KG1 (cell line): ENCODE data around the gene TMEFF1.
"Not testable (repeated sequence)": the region's sequence is repeated elsewhere in the genome, so short reads cannot be mapped to it uniquely, and the experiment has no call there.

ENCODE experiments used
- DNase-seq: peaks from one replicate; lab custom pipeline; 2025; lab: John Stamatoyannopoulos, UW

TMEFF1 gene

GRCh38 chr9:100492952-100493351 is 20.0 kb downstream of the TMEFF1 start:
- no peak for DNase-seq

- no peak for DNase-seq
These were observed 25.6 kb downstream of the TMEFF1 start for GRCh38 chr9:100498592-100498991.

GRCh38 chr9:100499460-100499859 is 26.5 kb downstream of the TMEFF1 start:
- DNase-seq: no peak

GRCh38 chr9:100499866-100500265 is 26.9 kb downstream of the TMEFF1 start:
- no peak for DNase-seq

- DNase-seq: peak; percentile 18
These were observed 32.7 kb downstream of the TMEFF1 start for GRCh38 chr9:100505564-100506159.

GRCh38 chr9:100507350-100507749 is 34.4 kb downstream of the TMEFF1 start:
- DNase-seq: not testable (repeated sequence)

- no peak for DNase-seq
These were observed 38.3 kb downstream of the TMEFF1 start for GRCh38 chr9:100511205-100511604.

- no peak for DNase-seq
These were observed 42.9 kb downstream of the TMEFF1 start for GRCh38 chr9:100515578-100516494.

GRCh38 chr9:100521282-100521681 is 48.3 kb downstream of the TMEFF1 start:
- no peak for DNase-seq

GRCh38 chr9:100525563-100525962 is 52.6 kb downstream of the TMEFF1 start:
- no peak for DNase-seq

- not testable (repeated sequence) for DNase-seq
These were observed 54.3 kb downstream of the TMEFF1 start for GRCh38 chr9:100527180-100527794.

- DNase-seq: no peak
These were observed 61.5 kb downstream of the TMEFF1 start for GRCh38 chr9:100534401-100534800.

GRCh38 chr9:100540327-100540726 is 67.4 kb downstream of the TMEFF1 start:
- no peak for DNase-seq

- DNase-seq: peak; percentile 18
These were observed 76.1 kb downstream of the TMEFF1 start for GRCh38 chr9:100549048-100549447.

- no peak for DNase-seq
These were observed 82.0 kb downstream of the TMEFF1 start for GRCh38 chr9:100554935-100555401.

- no peak for DNase-seq
These were observed 82.5 kb downstream of the TMEFF1 start for GRCh38 chr9:100555471-100555870.

GRCh38 chr9:100557053-100557452 is 84.1 kb downstream of the TMEFF1 start:
- no peak for DNase-seq

GRCh38 chr9:100561256-100561655 is 88.3 kb downstream of the TMEFF1 start:
- DNase-seq: no peak

GRCh38 chr9:100567856-100568255 is 94.9 kb downstream of the TMEFF1 start:
- no peak for DNase-seq

- no peak for DNase-seq
These were observed 100.8 kb downstream of the TMEFF1 start for GRCh38 chr9:100573655-100574260.

GRCh38 chr9:100575006-100575405 is 102.1 kb downstream of the TMEFF1 start:
- DNase-seq: no peak

GRCh38 chr9:100575765-100576386 is 102.9 kb downstream of the TMEFF1 start:
- DNase-seq: no peak
